Glomerular endothelial cell (primary cell): ENCODE results near the gene MAN2A1. TPM values are rescaled to one million over a fixed set of nuclear protein-coding genes. Genes with fewer than 3 reads are reported as not detected.
A peak's percentile ranks its signal among the peaks of the same experiment; 100 is the strongest.
"Not testable (repeated sequence)": the region's sequence is repeated elsewhere in the genome, so short reads cannot be mapped to it uniquely, and the experiment has no call there.

Experiments used
- DNase-seq: peaks from one replicate; pipeline ENCODE4 v3.0.0-alpha.2; 2011; ENCODE audit warnings: low read depth, low spot score; ENCODE audit errors: extremely low read depth
- total RNA-seq: library from RNA; depleted of rRNA; stranded (reverse); fragments of >200 nt; gene quantifications from 2 replicates; pipeline ENCODE4 v1.2.3, GENCODE V29; 2015

Gene MAN2A1
- total RNA-seq, 1 donor from 2014 or later: 78.0 TPM

DNA sequence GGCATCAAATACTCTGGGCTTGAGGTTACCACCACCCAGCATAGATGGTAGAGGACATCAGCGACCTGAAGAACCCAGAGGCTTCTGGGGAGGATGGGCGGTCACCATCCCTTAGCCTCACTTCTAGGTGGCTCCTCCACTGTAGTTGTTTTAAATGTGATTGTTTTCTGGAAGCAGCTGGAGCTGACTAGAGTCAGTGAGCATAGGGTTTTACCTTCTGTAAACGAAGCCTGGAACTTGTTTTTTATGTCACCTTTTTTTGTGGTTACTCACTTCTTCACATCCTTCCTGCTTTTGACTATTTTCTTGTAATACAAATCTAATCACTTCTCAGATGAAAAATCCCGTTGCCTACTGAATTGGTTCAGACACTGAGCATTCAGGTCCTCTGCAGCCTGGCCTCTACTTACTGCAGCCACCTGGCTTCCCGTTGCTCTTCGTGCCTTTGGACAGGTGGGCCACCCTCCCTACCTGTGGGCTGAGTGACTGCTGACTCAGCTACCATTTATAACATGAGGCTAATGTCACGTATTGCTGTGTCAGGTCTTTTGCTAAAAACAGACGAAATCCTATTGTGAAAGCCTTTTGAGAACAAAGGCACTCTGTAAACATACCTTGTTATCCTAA is 167.8 kb downstream of the MAN2A1 start:
- no peak for DNase-seq

- DNase-seq: no peak
Observed at GRCh38 chr5:109859537-109859936, 169.8 kb downstream of the MAN2A1 start.

- DNase-seq: no peak
Observed at GRCh38 chr5:109862301-109862700, 172.6 kb downstream of the MAN2A1 start.

- no peak for DNase-seq
Observed at GRCh38 chr5:109863752-109864151, 174.0 kb downstream of the MAN2A1 start.

GRCh38 chr5:109865637-109866036 is 175.9 kb downstream of the MAN2A1 start:
- DNase-seq: peak; percentile 94

DNA sequence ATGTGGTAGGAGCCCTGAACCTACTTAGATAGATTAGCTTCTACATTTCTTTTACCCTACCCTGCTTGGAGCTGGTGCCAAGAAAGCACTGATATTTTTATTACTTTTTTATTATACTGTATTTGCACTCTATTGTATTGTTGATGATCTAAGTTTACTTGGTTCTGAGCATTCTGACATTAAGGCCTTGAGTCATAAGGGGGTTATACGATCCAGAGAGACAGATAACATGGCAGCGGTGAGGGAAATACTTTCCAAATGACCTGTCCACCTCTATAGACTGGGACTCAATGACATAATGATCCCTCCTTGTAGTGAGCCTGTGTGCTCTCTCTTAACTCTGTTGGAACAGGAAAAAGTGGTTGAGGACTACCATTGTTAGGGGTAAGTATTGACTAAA is 176.3 kb downstream of the MAN2A1 start:
- peak; percentile 41 for DNase-seq

DNA sequence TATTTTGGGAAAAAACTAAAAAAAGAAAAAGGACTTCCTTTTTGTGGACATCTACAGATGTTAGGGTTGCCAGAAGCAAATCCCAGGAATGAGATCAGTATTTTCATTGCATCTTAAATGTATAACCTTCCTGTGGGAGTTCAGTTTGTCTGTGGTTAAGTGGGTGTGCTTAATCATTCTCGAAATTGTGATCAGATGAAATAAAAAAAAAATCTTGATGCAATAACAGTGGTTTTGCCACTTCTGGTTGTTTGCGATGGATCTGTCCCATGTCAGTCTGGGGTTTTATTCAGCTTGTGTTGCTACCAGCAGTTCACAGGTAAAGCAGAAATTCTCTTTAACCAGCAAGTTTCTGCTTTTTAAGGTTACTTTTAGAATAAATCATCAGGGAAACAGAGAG is 179.0 kb downstream of the MAN2A1 start:
- DNase-seq: no peak

GRCh38 chr5:109873687-109874086 is 184.0 kb downstream of the MAN2A1 start:
- no peak for DNase-seq

- DNase-seq: no peak
Observed at GRCh38 chr5:109874108-109874507, 184.4 kb downstream of the MAN2A1 start.

GRCh38 chr5:109876030-109876725 is 186.5 kb downstream of the MAN2A1 start:
- DNase-seq: no peak

- no peak for DNase-seq
Observed at GRCh38 chr5:109876941-109877669, 187.4 kb downstream of the MAN2A1 start.

- no peak for DNase-seq
Observed at GRCh38 chr5:109877670-109878045, 187.9 kb downstream of the MAN2A1 start.

GRCh38 chr5:109878887-109879286 is 189.2 kb downstream of the MAN2A1 start:
- no peak for DNase-seq

GRCh38 chr5:109880907-109881685 is 191.4 kb downstream of the MAN2A1 start:
- DNase-seq: no peak

- DNase-seq: no peak
Observed at GRCh38 chr5:109882546-109882945, 192.8 kb downstream of the MAN2A1 start.

DNA sequence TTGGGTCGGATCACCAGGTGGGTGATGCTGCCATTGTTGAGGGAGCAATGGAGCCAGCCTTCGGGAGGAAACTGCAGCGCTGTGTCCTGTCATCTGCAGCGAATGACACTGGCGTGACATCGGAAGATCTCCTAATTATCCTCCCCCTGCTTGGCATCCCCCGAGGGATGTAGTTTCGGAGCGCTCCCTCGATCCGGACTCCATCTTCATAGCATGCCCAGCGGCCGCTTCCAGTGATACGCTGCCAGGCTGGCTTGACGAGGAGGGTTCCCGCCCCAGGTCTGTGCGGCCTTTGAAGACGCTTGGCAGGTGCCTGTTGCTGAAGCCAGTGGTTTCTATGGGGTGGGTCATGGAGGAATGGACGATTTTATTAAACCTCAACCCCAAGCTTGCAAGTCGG is 194.9 kb downstream of the MAN2A1 start:
- no peak for DNase-seq

DNA sequence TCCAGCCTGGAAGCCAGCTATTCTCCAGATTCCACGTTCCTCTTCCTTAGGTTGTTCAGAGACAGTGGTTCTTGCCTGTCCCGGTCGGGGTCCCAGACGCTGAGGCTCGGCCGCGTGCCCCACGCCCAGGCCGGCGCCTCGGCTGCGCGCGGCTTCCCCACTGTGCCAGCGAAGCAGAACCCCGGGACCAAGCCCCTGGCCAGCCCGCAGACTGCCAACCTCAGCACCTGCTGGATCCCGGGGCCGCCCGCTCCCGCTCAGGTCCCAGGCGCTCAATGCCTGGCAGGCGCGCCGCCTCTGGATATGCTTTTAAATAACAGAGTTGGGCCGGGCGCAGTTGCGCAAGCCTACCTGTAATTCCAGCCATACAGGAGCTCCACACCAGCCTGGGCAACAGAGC is 195.5 kb downstream of the MAN2A1 start:
- DNase-seq: no peak

- no peak for DNase-seq
Observed at GRCh38 chr5:109888989-109889388, 199.3 kb downstream of the MAN2A1 start.

- not testable (repeated sequence) for DNase-seq
Observed at GRCh38 chr5:109893271-109893670, 203.5 kb downstream of the MAN2A1 start.

- no peak for DNase-seq
Observed at GRCh38 chr5:109898269-109899162, 208.8 kb downstream of the MAN2A1 start.
